Adrenal gland (tissue), 12 donors: Measurements from ENCODE around the gene TMEM129. TPM values are rescaled to one million over a fixed set of nuclear protein-coding genes. Genes with fewer than 3 reads are reported as not detected.

Experiments
- DNase-seq, 7 donors: peaks; one replicate each; pipeline ENCODE4 v3.0.0-alpha.2; 2019 to 2020
- H3K27ac ChIP-seq, 5 donors: fragments of 200-600 bp; sonication (generic) in 4 of 5; 1 replicate in 3 of 5; 2 replicates in 2 of 5; pipeline versions ENCODE4 v1.5.1 to v1.8.0; 2016 to 2020; ENCODE audit warnings: mild to moderate bottlenecking in 1 of 5
- H3K27me3 ChIP-seq: fragments of 200-600 bp; 2 replicates; pipeline ENCODE4 v1.8.0; 2021
- H3K36me3 ChIP-seq, 2 donors: fragments of 200-600 bp; replicated peaks in 1 of 2; 1 replicate in 1 of 2; 2 replicates in 1 of 2; pipeline versions ENCODE4 v1.5.1 to v1.8.0; 2018 to 2022
- H3K4me1 ChIP-seq, 2 donors: fragments of 200-600 bp; replicated peaks in 1 of 2; 1 replicate in 1 of 2; 2 replicates in 1 of 2; pipeline versions ENCODE4 v1.5.1 to v1.8.0; 2018 to 2021
- H3K4me3 ChIP-seq, 4 donors: fragments of 200-600 bp; sonication (generic) in 3 of 4; one replicate each; pipeline ENCODE4 v1.5.1; 2016 to 2018
- H3K9me3 ChIP-seq, 3 donors: fragments of 200-600 bp; sonication (generic) in 1 of 3; replicated peaks in 1 of 3; 1 replicate in 2 of 3; 2 replicates in 1 of 3; pipeline versions ENCODE4 v1.5.1 to v1.8.0; 2016 to 2021
- CTCF ChIP-seq, 6 experiments: fragments of 450-650 bp in 4 of 6; fragments of 200-600 bp in 2 of 6; sonication (generic) in 1 of 6; IDR thresholded peaks; 1 replicate in 5 of 6; 2 replicates in 1 of 6; pipeline versions ENCODE4 v1.5.1 to v1.8.0; 2016 to 2021; ENCODE audit warnings: antibody characterized with exemption in 6 of 6, mild to moderate bottlenecking in 2 of 6, moderate library complexity in 1 of 6
- POLR2A ChIP-seq, 2 donors: fragments of 450-650 bp; IDR thresholded peaks; one replicate each; pipeline ENCODE4 v1.6.1; 2017; ENCODE audit warnings: antibody characterized with exemption in 2 of 2, mild to moderate bottlenecking in 2 of 2, moderate library complexity in 1 of 2
- WGBS, 4 donors: extraction: QIAGEN DNeasy Blood & Tissue Kit in 2 of 4; methylation state at CpG; one replicate each; pipeline versions ENCODE4 v1.1.5 to v1.1.7; 2013 to 2017; 5-methylcytosine and 5-hydroxymethylcytosine counted together
- intact Hi-C, 2 donors: fragments of 100-400 bp; cut with DNase I; formaldehyde crosslinking; loops; one replicate each; pipeline versions ENCODE4 v1.14.1 to v1.15.0; 2022 to 2023
- polyA plus RNA-seq, 3 donors: library from polyadenylated mRNA; stranded (reverse); fragments of 200-250 nt in 2 of 3; fragments of 350-450 nt in 1 of 3; fragmentation: Illumina TruSeq in 1 of 3; extraction: RNeasy Lipid Tissue Mini Kit (QIAGEN cat#74804) in 1 of 3; gene quantifications; one replicate each; pipeline ENCODE4 v1.2.3, GENCODE V29; 2013 to 2014
- total RNA-seq, 9 donors: library from RNA; depleted of rRNA in 4 of 9; stranded (reverse); fragments of >200 nt in 4 of 9; fragments of 120-200 nt in 1 of 9; fragmentation: NEBNext Ultra II Directional in 1 of 9; extraction: Animal tissue kit (Norgen Biotek cat#: 25700) in 1 of 9; gene quantifications; one replicate each; pipeline versions ENCODE4 v1.1.0 to v1.2.4, GENCODE V29; 2013 to 2023
- donor health status: healthy with polysubstance abuse.
- donor health status: Bipolar disorder and iron deficiency.
- donor health status: DM: yes; HTN: yes; CAD: no.
- donor health status: DM: no; HTN: no; CAD: no.
- donor health status: DM: no; HTN: no; CAD: no.
- donor health status: DM: yes; HTN: yes; CAD: no.

The TMEM129 gene
- total and polyA plus RNA-seq, 12 donors, result 14.9 to 119 (median 50.5) TPM

GRCh38 chr4:1732911-1733310, 11.8 kb upstream of the TMEM129 start:
- Histone ChIP-seq H3K4me1 (no peaks in the 10 kb centered on the region), H3K27me3 (no peaks in the 10 kb centered on the region), H3K9me3 (no peaks in the 10 kb centered on the region), H3K4me3 (no peak overlapping the region), H3K36me3 (peaks cover 0 to 24% of the 10 kb centered on the region in 2 donors), H3K27ac (no peak overlapping the region)
- no peak for DNase-seq
- TF ChIP-seq CTCF (IDR thresholded peaks at IDR 0.05) (no peak), POLR2A (IDR thresholded peaks at IDR 0.05) (no peak)
- intact Hi-C loops, result no loop called here
- 95 to 98% (median 96%) methylated on average over 10 of the region's 10 CpGs for WGBS, 4 donors

DNA sequence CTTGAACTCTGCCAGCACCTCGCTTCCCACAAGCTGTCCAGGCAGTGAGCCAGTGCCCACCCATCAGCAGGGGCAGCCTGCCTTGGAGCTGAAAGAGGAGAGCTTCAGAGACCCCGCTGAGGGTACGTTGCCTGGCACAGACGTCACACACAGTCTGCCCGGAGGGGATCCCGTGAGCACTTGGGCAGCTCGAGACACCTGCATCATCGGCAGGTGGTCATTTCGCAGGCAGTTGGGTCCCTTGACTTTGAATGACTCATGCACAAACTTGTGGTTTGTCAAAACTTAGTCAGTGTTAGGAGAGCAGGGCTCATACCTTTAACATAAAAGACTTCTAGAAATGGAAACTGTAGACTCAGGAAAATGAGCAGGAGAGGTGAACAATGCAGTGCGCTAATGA, 10.1 kb upstream of the TMEM129 start:
- no peak overlapping the region for H3K27ac ChIP-seq
- intact Hi-C loops, result no loop called here
- H3K27me3 ChIP-seq, result no peaks in the 10 kb centered on the region
- no peaks in the 10 kb centered on the region for H3K9me3 ChIP-seq
- peaks cover 0 to 24% of the 10 kb centered on the region in 2 donors for H3K36me3 ChIP-seq
- WGBS, 4 donors, result 87 to 96% (median 95%) methylated on average over 2 to 10 of the region's 10 CpGs
- no peak overlapping the region for H3K4me3 ChIP-seq
- DNase-seq, result no peak
- no peaks in the 10 kb centered on the region for H3K4me1 ChIP-seq
- TF ChIP-seq POLR2A (IDR thresholded peaks at IDR 0.05) (no peak), CTCF (IDR thresholded peaks at IDR 0.05) (no peak)

GRCh38 chr4:1730532-1731135, 9.5 kb upstream of the TMEM129 start:
- Histone ChIP-seq H3K27me3 (no peaks in the 10 kb centered on the region), H3K27ac (no peak overlapping the region), H3K4me1 (no peaks in the 10 kb centered on the region), H3K36me3 (peaks cover 0 to 20% of the 10 kb centered on the region in 2 donors), H3K9me3 (no peaks in the 10 kb centered on the region), H3K4me3 (no peak overlapping the region)
- WGBS, 4 donors, result 94 to 97% (median 94%) methylated on average over 15 to 16 of the region's 16 CpGs
- intact Hi-C loops, result no loop called here
- TF ChIP-seq POLR2A (IDR thresholded peaks at IDR 0.05), result no peak
- TF ChIP-seq CTCF (IDR thresholded peaks at IDR 0.05), result no peak
- no peak for DNase-seq

GRCh38 chr4:1728061-1728980, 7.2 kb upstream of the TMEM129 start:
- DNase-seq, result no peak
- peaks cover 0 to 14% of the 10 kb centered on the region in 2 donors for H3K36me3 ChIP-seq
- peak overlapping the region in 1 of 5 donors; percentile 35 for H3K27ac ChIP-seq
- H3K4me3 ChIP-seq, result peak overlapping the region in 1 of 4 donors; percentile 10
- intact Hi-C loops, result loop anchor here (5.0 kb wide), 1 partner anchor 36 kb away; no protein-coding TSS in a partner anchor
- H3K9me3 ChIP-seq, result no peaks in the 10 kb centered on the region
- H3K4me1 ChIP-seq, result no peaks in the 10 kb centered on the region
- WGBS, 4 donors, result 88 to 92% (median 90%) methylated on average over 17 to 31 of the region's 31 CpGs
- no peaks in the 10 kb centered on the region for H3K27me3 ChIP-seq
- no peak for TF ChIP-seq CTCF (IDR thresholded peaks at IDR 0.05)
- TF ChIP-seq POLR2A (IDR thresholded peaks at IDR 0.05), result no peak
